ENCODE measurements around the gene NTM.

Gene NTM

DNA sequence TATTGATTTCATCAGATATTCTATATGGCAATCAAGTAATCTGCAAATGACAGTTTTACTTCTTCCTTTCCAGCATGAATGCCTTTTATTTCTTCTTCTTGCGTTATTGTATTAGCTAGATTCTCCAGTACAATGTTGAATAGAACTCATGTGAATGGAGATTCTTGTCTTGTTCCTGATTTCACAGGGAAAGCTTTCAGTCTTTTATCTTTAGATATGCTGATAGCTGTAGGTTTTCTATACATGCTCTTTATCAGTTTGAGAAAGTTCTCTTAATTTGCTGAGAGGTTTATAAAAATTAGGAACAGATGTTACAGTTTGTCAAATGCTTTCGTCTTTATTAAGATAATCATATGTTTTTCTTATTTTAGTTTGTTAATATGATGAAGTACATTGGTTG, 347.2 kb downstream of the NTM start:
- no peaks in the 10 kb centered on the region for H3K79me2 ChIP-seq (ENCODE audit: low read length)
- H4K20me1 ChIP-seq (ENCODE audit: insufficient read depth, low read length) = no peaks in the 10 kb centered on the region
- H3K4me2 ChIP-seq (ENCODE audit: low read length) = no peak overlapping the region
- H3K4me3 ChIP-seq (ENCODE audit: low read length) = no peak overlapping the region
- TF ChIP-seq CTCF (IDR thresholded peaks at IDR 0.05; ENCODE audit: low read depth, low read length) (no peak), EZH2phosphoT487 (IDR thresholded peaks at IDR 0.05; ENCODE audit: low read depth) (no peak)
- H3K9ac ChIP-seq (ENCODE audit: low read length) = no peak overlapping the region
- H2AFZ ChIP-seq (ENCODE audit: low read depth, low read length) = no peak overlapping the region
- peaks cover 12% of the 10 kb centered on the region for H3K27me3 ChIP-seq (ENCODE audit: low read depth, low read length)
- H3K9me3 ChIP-seq (ENCODE audit: insufficient read depth, low read length) = no peaks in the 10 kb centered on the region
- H3K27ac ChIP-seq (ENCODE audit: low read length) = no peak overlapping the region
- H3K4me1 ChIP-seq (ENCODE audit: low read length) = no peaks in the 10 kb centered on the region
- no peaks in the 10 kb centered on the region for H3K36me3 ChIP-seq (replicated peaks; ENCODE audit: low read depth, low read length)

GRCh38 chr11:131723088-131723487, 352.7 kb downstream of the NTM start:
- Histone ChIP-seq H3K4me3 (ENCODE audit: low read length) (no peak overlapping the region), H2AFZ (ENCODE audit: low read depth, low read length) (no peak overlapping the region), H3K9ac (ENCODE audit: low read length) (no peak overlapping the region), H3K79me2 (ENCODE audit: low read length) (no peaks in the 10 kb centered on the region), H3K27me3 (ENCODE audit: low read depth, low read length) (peaks cover 12% of the 10 kb centered on the region; the same call in 1 of the 2 replicates), H3K4me2 (ENCODE audit: low read length) (no peak overlapping the region), H3K4me1 (ENCODE audit: low read length) (no peaks in the 10 kb centered on the region), H3K36me3 (replicated peaks; ENCODE audit: low read depth, low read length) (no peaks in the 10 kb centered on the region), H3K9me3 (ENCODE audit: insufficient read depth, low read length) (no peaks in the 10 kb centered on the region), H4K20me1 (ENCODE audit: insufficient read depth, low read length) (no peaks in the 10 kb centered on the region), H3K27ac (ENCODE audit: low read length) (no peak overlapping the region)
- no peak for TF ChIP-seq CTCF (IDR thresholded peaks at IDR 0.05; ENCODE audit: low read depth, low read length)
- TF ChIP-seq EZH2phosphoT487 (IDR thresholded peaks at IDR 0.05; ENCODE audit: low read depth) = no peak

GRCh38 chr11:131724436-131724975, 354.1 kb downstream of the NTM start:
- Histone ChIP-seq H3K27me3 (ENCODE audit: low read depth, low read length) (peaks cover 12% of the 10 kb centered on the region; the same call in 1 of the 2 replicates), H3K36me3 (replicated peaks; ENCODE audit: low read depth, low read length) (no peaks in the 10 kb centered on the region), H3K27ac (ENCODE audit: low read length) (no peak overlapping the region), H3K79me2 (ENCODE audit: low read length) (no peaks in the 10 kb centered on the region), H3K9me3 (ENCODE audit: insufficient read depth, low read length) (no peaks in the 10 kb centered on the region), H3K4me2 (ENCODE audit: low read length) (no peak overlapping the region), H3K4me3 (ENCODE audit: low read length) (no peak overlapping the region), H2AFZ (ENCODE audit: low read depth, low read length) (no peak overlapping the region), H3K9ac (ENCODE audit: low read length) (no peak overlapping the region), H4K20me1 (ENCODE audit: insufficient read depth, low read length) (no peaks in the 10 kb centered on the region), H3K4me1 (ENCODE audit: low read length) (no peaks in the 10 kb centered on the region)
- no peak for TF ChIP-seq EZH2phosphoT487 (IDR thresholded peaks at IDR 0.05; ENCODE audit: low read depth)
- no peak for TF ChIP-seq CTCF (IDR thresholded peaks at IDR 0.05; ENCODE audit: low read depth, low read length)

DNA sequence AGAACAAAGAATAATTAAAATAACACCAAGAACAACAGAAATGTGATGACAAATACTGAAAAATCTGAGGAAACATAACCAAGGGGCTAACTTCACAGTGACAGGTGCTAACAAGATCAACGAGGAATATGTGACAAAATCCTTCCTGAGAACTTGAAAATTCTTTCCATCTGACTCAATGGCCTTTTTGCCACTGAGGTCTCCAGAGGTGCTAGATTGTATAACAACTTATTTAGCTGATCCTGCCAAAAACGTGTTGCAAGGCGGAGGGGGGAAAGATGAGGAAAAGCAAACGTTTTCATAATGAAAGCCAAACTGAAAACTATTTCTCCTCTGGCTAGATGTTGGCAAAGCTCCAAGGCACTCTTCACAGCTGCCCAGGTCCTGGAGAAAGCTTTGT, 364.5 kb downstream of the NTM start:
- Histone ChIP-seq H3K36me3 (replicated peaks; ENCODE audit: low read depth, low read length) (no peaks in the 10 kb centered on the region), H3K4me1 (ENCODE audit: low read length) (no peaks in the 10 kb centered on the region), H3K9ac (ENCODE audit: low read length) (no peak overlapping the region), H4K20me1 (ENCODE audit: insufficient read depth, low read length) (no peaks in the 10 kb centered on the region), H3K27ac (ENCODE audit: low read length) (no peak overlapping the region), H3K4me2 (ENCODE audit: low read length) (no peak overlapping the region), H2AFZ (ENCODE audit: low read depth, low read length) (no peak overlapping the region), H3K79me2 (ENCODE audit: low read length) (no peaks in the 10 kb centered on the region), H3K4me3 (ENCODE audit: low read length) (no peak overlapping the region), H3K27me3 (ENCODE audit: low read depth, low read length) (peaks cover 45% of the 10 kb centered on the region), H3K9me3 (ENCODE audit: insufficient read depth, low read length) (no peaks in the 10 kb centered on the region)
- no peak for TF ChIP-seq EZH2phosphoT487 (IDR thresholded peaks at IDR 0.05; ENCODE audit: low read depth)
- no peak for TF ChIP-seq CTCF (IDR thresholded peaks at IDR 0.05; ENCODE audit: low read depth, low read length)

Measured in OCI-LY3 (cell line).